K562 (cell line): ENCODE results near the gene WDR64. TPM values are rescaled to one million over a fixed set of nuclear protein-coding genes. Genes with fewer than 3 reads are reported as not detected.

Source experiments
- ATF1 ChIP-seq, 2 experiments: fragments of 450-650 bp in 1 of 2; IDR thresholded peaks; 2 replicates each; pipeline ENCODE4 v1.6.1; 2016; ENCODE audit warnings: missing compliant biosample characterization in 1 of 2, missing genetic modification characterization in 1 of 2
- ETS2 ChIP-seq: IDR thresholded peaks from 2 replicates; pipeline ENCODE4 v1.6.1; 2016; ENCODE audit warnings: borderline replicate concordance, missing genetic modification characterization, mild to moderate bottlenecking, moderate library complexity, missing compliant biosample characterization; ENCODE audit not compliant: poor library complexity, severe bottlenecking
- EWSR1 ChIP-seq: fragments of 450-650 bp; IDR thresholded peaks from 2 replicates; pipeline ENCODE4 v1.6.1; 2018; ENCODE audit warnings: borderline replicate concordance, mild to moderate bottlenecking, low read depth, moderate library complexity; ENCODE audit not compliant: partially characterized antibody
- HNRNPH1 ChIP-seq: fragments of 200-400 bp; formaldehyde crosslinking; optimal IDR thresholded peaks from 2 replicates; pipeline ENCODE3; 2017; ENCODE audit warnings: low read depth, mild to moderate bottlenecking, low read length, moderate library complexity
- HNRNPLL ChIP-seq: fragments of 200-400 bp; formaldehyde crosslinking; IDR thresholded peaks from 2 replicates; pipeline ENCODE4 v1.6.1; 2017; ENCODE audit warnings: low read length, low read depth, mild to moderate bottlenecking; ENCODE audit not compliant: poor library complexity, severe bottlenecking
- LARP7 ChIP-seq: fragments of 450-650 bp; IDR thresholded peaks from 2 replicates; pipeline ENCODE4 v1.6.1; 2016
- MCM7 ChIP-seq, 2 experiments: fragments of 450-650 bp; IDR thresholded peaks; 2 replicates each; pipeline ENCODE4 v1.6.1; 2016 to 2018
- REST ChIP-seq, 2 experiments: fragments of 450-650 bp; formaldehyde crosslinking in 1 of 2; IDR thresholded peaks; 2 replicates each; pipeline versions ENCODE4 v1.4.0 to v1.6.1; 2014 to 2020; ENCODE audit warnings: mild to moderate bottlenecking in 2 of 2, borderline replicate concordance in 1 of 2, low read depth in 1 of 2
- TSHZ1 ChIP-seq: fragments of 250-450 bp; sonication (Bioruptor Pico); IDR thresholded peaks from 2 replicates; pipeline ENCODE4 v1.4.0; 2020; ENCODE audit warnings: mild to moderate bottlenecking, moderate library complexity
- XRCC3 ChIP-seq: fragments of 450-650 bp; IDR thresholded peaks from 2 replicates; pipeline ENCODE4 v1.6.1; 2017; ENCODE audit warnings: mild to moderate bottlenecking, moderate library complexity
- ZNF76 ChIP-seq: fragments of 250-450 bp; sonication (Bioruptor Pico); IDR thresholded peaks from 2 replicates; pipeline ENCODE4 v1.4.0; 2020; ENCODE audit warnings: mild to moderate bottlenecking, moderate library complexity, borderline replicate concordance
- polyA plus RNA-seq, 8 experiments: library from polyadenylated mRNA; depleted of rRNA in 4 of 8; stranded (reverse) in 5 of 8; unstranded in 3 of 8; fragments of >200 nt; fragmentation: Nextera tagmentation in 2 of 8; fragmentation: Illumina TruSeq in 1 of 8; extraction: Ambion mirVana in 2 of 8; extraction: Trizol in 1 of 8; gene quantifications; 2 replicates each; pipeline versions ENCODE4 v1.2.1 to v1.2.3, GENCODE V29; 2011 to 2014; ENCODE audit warnings: inconsistent platforms in 1 of 8, missing spikeins in 1 of 8
- total RNA-seq, 7 experiments: library from RNA; depleted of rRNA in 6 of 7; stranded (reverse); fragments of >200 nt in 6 of 7; fragmentation: Illumina TruSeq in 2 of 7; extraction: Trizol in 2 of 7; gene quantifications; 2 replicates each; pipeline versions ENCODE4 v1.2.1 to v1.2.3, GENCODE V29; 2011 to 2021; ENCODE audit warnings: low replicate concordance in 1 of 7
- TF ChIP-seq, protein P1 (sequence below), 2 experiments: IDR thresholded peaks in 1 of 2; conservative IDR thresholded peaks in 1 of 2; 2 replicates each; pipeline ENCODE4 v1.6.1; 2016; ENCODE audit warnings: low read depth in 2 of 2, mild to moderate bottlenecking in 1 of 2, missing compliant biosample characterization in 1 of 2, missing genetic modification characterization in 1 of 2, moderate library complexity in 1 of 2

Gene WDR64
- total and polyA plus RNA-seq, 9 of the 15 experiments (the other 6 are each of a cell fraction or from before 2014, with no cell fraction given) = 0.06 to 0.29 (median 0.19) TPM; not detected in 5

DNA sequence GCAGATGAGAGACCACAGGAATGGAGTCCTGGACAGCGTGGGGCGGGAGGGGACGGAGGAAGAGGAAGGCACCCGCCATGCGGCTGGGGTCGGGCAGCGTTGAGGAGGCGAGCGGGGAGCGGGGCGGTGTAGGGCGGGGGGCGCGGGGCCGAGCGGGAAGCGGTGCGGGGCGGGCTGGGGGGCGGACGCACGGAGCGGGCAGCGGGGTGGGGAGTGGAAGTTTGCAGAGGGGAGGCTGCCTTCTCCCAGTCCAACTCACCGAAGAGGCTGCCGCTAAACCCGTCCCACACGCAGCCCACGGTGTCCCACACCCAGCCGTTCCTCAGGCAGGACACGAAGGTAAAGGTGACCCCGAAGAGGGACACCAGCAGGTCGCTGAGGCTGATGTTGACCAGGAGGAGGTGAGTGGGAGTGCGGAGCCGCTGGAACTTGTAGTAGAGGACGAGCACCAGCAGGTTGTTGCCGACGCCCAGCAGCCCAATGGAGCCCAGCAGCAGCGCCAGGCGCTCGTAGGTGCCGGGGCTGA is 12.4 kb upstream of the WDR64 start (continued):
- TF ChIP-seq REST (IDR thresholded peaks at IDR 0.05; ENCODE audit: borderline replicate concordance) (no peak), REST (CRISPR knock-in tag; IDR thresholded peaks at IDR 0.05; ENCODE audit: low read depth) (peak; percentile 69; the same call in 1 of the 2 replicates), HNRNPH1 (no peak), ATF1 (CRISPR knock-in tag; IDR thresholded peaks at IDR 0.05) (no peak), ATF1 (tag; IDR thresholded peaks at IDR 0.05) (no peak), TSHZ1 (no peak), XRCC3 (no peak), EWSR1 (no peak), ETS2 (tag) (peak; percentile 42), HNRNPLL (no peak), ZNF76 (CRISPR knock-in tag) (no peak), LARP7 (no peak), MCM7 (IDR thresholded peaks at IDR 0.05) (no peak)
- TF ChIP-seq, protein P1, sequence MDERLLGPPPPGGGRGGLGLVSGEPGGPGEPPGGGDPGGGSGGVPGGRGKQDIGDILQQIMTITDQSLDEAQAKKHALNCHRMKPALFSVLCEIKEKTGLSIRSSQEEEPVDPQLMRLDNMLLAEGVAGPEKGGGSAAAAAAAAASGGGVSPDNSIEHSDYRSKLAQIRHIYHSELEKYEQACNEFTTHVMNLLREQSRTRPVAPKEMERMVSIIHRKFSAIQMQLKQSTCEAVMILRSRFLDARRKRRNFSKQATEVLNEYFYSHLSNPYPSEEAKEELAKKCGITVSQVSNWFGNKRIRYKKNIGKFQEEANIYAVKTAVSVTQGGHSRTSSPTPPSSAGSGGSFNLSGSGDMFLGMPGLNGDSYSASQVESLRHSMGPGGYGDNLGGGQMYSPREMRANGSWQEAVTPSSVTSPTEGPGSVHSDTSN (CRISPR knock-in tag; IDR thresholded peaks at IDR 0.05; ENCODE audit: low read depth) = no peak
- TF ChIP-seq, protein P1 (tag; conservative IDR thresholded peaks at IDR 0.05; ENCODE audit: low read depth) = no peak
